HCT116 (cell line): ENCODE measurements around the gene GTF2H4. TPM values are rescaled to one million over a fixed set of nuclear protein-coding genes. Genes with fewer than 3 reads are reported as not detected.

Experiments
- ATAC-seq: fragments of 200-7000 bp; cut with Tn5 transposase; 2 replicates; pipeline ENCODE4 v1.9.1; 2020; ENCODE audit warnings: mild to moderate bottlenecking, moderate library complexity
- BruUV-seq: library from RNA; stranded (reverse); fragments of 400-500 nt; replicated peaks from 2 replicates; lab custom pipeline; 2021; lab: Mats Ljungman, UMichigan
- CTCF ChIA-PET: fragments of 300-600 bp; sonication (Branson Sonifier 250); formaldehyde crosslinking; loops from one replicate; lab custom pipeline; 2021; ENCODE audit warnings: antibody characterized with exemption; lab: Charles Lee
- POLR2A ChIA-PET: fragments of 300-600, 350-600 bp; sonication (Branson Sonifier 250); formaldehyde crosslinking; loops from one replicate; lab custom pipeline; 2021; ENCODE audit warnings: antibody characterized with exemption; lab: Charles Lee
- RAD21 ChIA-PET, 2 experiments: fragments of 300-600 bp; sonication (Branson Sonifier 250); formaldehyde crosslinking; loops; one replicate each; lab custom pipeline; 2023; ENCODE audit warnings: low total read pairs in 2 of 2; ENCODE audit not compliant: uncharacterized antibody in 2 of 2, unreplicated experiment in 2 of 2, low non-redundant PET in 1 of 2; lab: Charles Lee
- DNase-seq: peaks from one replicate; pipeline ENCODE4 v3.0.0-alpha.2; 2010; ENCODE audit warnings: low read depth, low spot score
- H2AFZ ChIP-seq: fragments of 200-600 bp; shearing (Covaris generic), sonication (generic); 2 replicates; pipeline ENCODE4 v1.6.1; 2017; ENCODE audit warnings: low read depth, mixed run types, mixed read lengths, antibody characterized with exemption, low read length; ENCODE audit not compliant: poor library complexity, severe bottlenecking
- H3K27ac ChIP-seq: 2 replicates; pipeline ENCODE4 v1.5.1; 2012; ENCODE audit warnings: low read depth, low read length
- H3K27me3 ChIP-seq: fragments of 200-600 bp; sonication (generic); 2 replicates; pipeline ENCODE4 v1.6.1; 2016; ENCODE audit warnings: mixed run types, low read length, mixed read lengths; ENCODE audit not compliant: insufficient read depth
- H3K36me3 ChIP-seq, 2 experiments: fragments of 200-500 bp in 1 of 2; fragments of 200-600 bp in 1 of 2; sonication (Bioruptor generic) in 1 of 2; sonication (generic) in 1 of 2; 2 replicates each; pipeline versions ENCODE4 v1.5.1 to v1.6.1; 2014 to 2016; ENCODE audit warnings: low read length in 2 of 2, inconsistent platforms in 1 of 2, mixed read lengths in 1 of 2, mixed run types in 1 of 2; ENCODE audit not compliant: insufficient read depth in 2 of 2, control insufficient read depth in 1 of 2
- H3K4me1 ChIP-seq, 2 experiments: fragments of 200-600 bp in 1 of 2; sonication (generic) in 1 of 2; 2 replicates each; pipeline versions ENCODE4 v1.5.1 to v1.6.1; 2012 to 2017; ENCODE audit warnings: low read length in 2 of 2, inconsistent platforms in 1 of 2, mild to moderate bottlenecking in 1 of 2, mixed read lengths in 1 of 2, mixed run types in 1 of 2, moderate library complexity in 1 of 2; ENCODE audit not compliant: insufficient read depth in 2 of 2, control insufficient read depth in 1 of 2
- H3K4me2 ChIP-seq: fragments of 200-600 bp; sonication (generic); 2 replicates; pipeline ENCODE4 v1.6.1; 2017; ENCODE audit warnings: mixed run types, low read length, mixed read lengths
- H3K4me3 ChIP-seq, 2 experiments: fragments of 200-600 bp in 1 of 2; sonication (generic) in 1 of 2; replicated peaks in 1 of 2; 2 replicates each; pipeline ENCODE4 v1.5.1; 2011 to 2016; ENCODE audit warnings: low read length in 2 of 2, control low read depth in 1 of 2, low read depth in 1 of 2, mild to moderate bottlenecking in 1 of 2, mixed read lengths in 1 of 2, mixed run types in 1 of 2
- H3K79me2 ChIP-seq: fragments of 200-600 bp; sonication (generic); 2 replicates; pipeline ENCODE4 v1.6.1; 2017; ENCODE audit warnings: mild to moderate bottlenecking, mixed run types, low read length, moderate library complexity, mixed read lengths; ENCODE audit not compliant: insufficient read depth
- H3K9ac ChIP-seq: fragments of 200-600 bp; sonication (generic); 2 replicates; pipeline ENCODE4 v1.6.1; 2016; ENCODE audit warnings: low read length, mixed read lengths
- H3K9me2 ChIP-seq: fragments of 200-600 bp; sonication (generic), shearing (Covaris generic); 2 replicates; pipeline ENCODE4 v1.6.1; 2017; ENCODE audit warnings: mixed run types, mild to moderate bottlenecking, moderate library complexity; ENCODE audit not compliant: insufficient read depth
- H3K9me3 ChIP-seq, 2 experiments: fragments of 200-500 bp in 1 of 2; fragments of 200-600 bp in 1 of 2; sonication (Bioruptor generic) in 1 of 2; sonication (generic) in 1 of 2; 2 replicates each; pipeline ENCODE4 v1.6.1; 2014 to 2017; ENCODE audit warnings: low read length in 2 of 2, mixed read lengths in 2 of 2, inconsistent platforms in 1 of 2, low read depth in 1 of 2, mild to moderate bottlenecking in 1 of 2, mixed run types in 1 of 2, moderate library complexity in 1 of 2; ENCODE audit not compliant: control insufficient read depth in 1 of 2, insufficient read depth in 1 of 2
- H4K20me1 ChIP-seq: fragments of 200-600 bp; sonication (generic), shearing (Covaris generic); 2 replicates; pipeline ENCODE4 v1.6.1; 2017; ENCODE audit warnings: mixed run types, mild to moderate bottlenecking, moderate library complexity; ENCODE audit not compliant: insufficient read depth
- CEBPB ChIP-seq: IDR thresholded peaks from 2 replicates; pipeline ENCODE4 v1.6.1; 2012; ENCODE audit warnings: low read depth
- EGR1 ChIP-seq: IDR thresholded peaks from 2 replicates; pipeline ENCODE4 v1.6.1; 2012; ENCODE audit warnings: low read depth
- EZH2 ChIP-seq: fragments of 200-600 bp; sonication (generic); IDR thresholded peaks from 2 replicates; pipeline ENCODE4 v1.6.1; 2017; ENCODE audit warnings: antibody characterized with exemption, mixed run types
- JUND ChIP-seq: IDR thresholded peaks from 2 replicates; pipeline ENCODE4 v1.6.1; 2012
- POLR2A ChIP-seq: IDR thresholded peaks from 2 replicates; pipeline ENCODE4 v1.7.0; 2011; ENCODE audit warnings: borderline replicate concordance; ENCODE audit not compliant: insufficient read depth, insufficient read length; ENCODE audit errors: extremely low read depth
- RAD21 ChIP-seq: IDR thresholded peaks from 2 replicates; pipeline ENCODE4 v1.6.1; 2012; ENCODE audit warnings: low read depth, mild to moderate bottlenecking
- SIN3A ChIP-seq: IDR thresholded peaks from 2 replicates; pipeline ENCODE4 v1.6.1; 2012; ENCODE audit warnings: low read depth
- SRF ChIP-seq: IDR thresholded peaks from 2 replicates; pipeline ENCODE4 v1.6.1; 2012; ENCODE audit warnings: low read depth
- ZFX ChIP-seq: fragments of 450-650 bp; IDR thresholded peaks from 2 replicates; pipeline ENCODE4 v1.6.1; 2017
- intact Hi-C: fragments of 100-400 bp; cut with micrococcal nuclease; formaldehyde crosslinking; loops from 2 replicates; pipeline ENCODE4 v1.10.0; 2022
- total RNA-seq: library from RNA; stranded (reverse); gene quantifications from one replicate; pipeline ENCODE4 v1.2.1, GENCODE V29; 2021; ENCODE audit not compliant: unreplicated experiment
- TF ChIP-seq, protein P1 (sequence below): IDR thresholded peaks from 2 replicates; pipeline ENCODE4 v1.6.1; 2011; ENCODE audit warnings: mild to moderate bottlenecking, low read length, moderate library complexity; ENCODE audit not compliant: insufficient replicate concordance; ENCODE audit errors: extremely low read depth
- TF ChIP-seq, protein P2 (sequence below), 3 experiments: fragments of 200-600 bp in 1 of 3; sonication (generic) in 1 of 3; IDR thresholded peaks in 2 of 3; conservative IDR thresholded peaks in 1 of 3; 2 replicates each; pipeline ENCODE4 v1.5.1; 2012 to 2017; ENCODE audit warnings: low read depth in 2 of 3, low read length in 2 of 3, antibody characterized with exemption in 1 of 3, borderline replicate concordance in 1 of 3, control low read depth in 1 of 3, mild to moderate bottlenecking in 1 of 3, mixed read lengths in 1 of 3, mixed run types in 1 of 3, moderate library complexity in 1 of 3; ENCODE audit not compliant: insufficient read depth in 1 of 3
- TF ChIP-seq, protein P3 (sequence below): IDR thresholded peaks from 2 replicates; pipeline ENCODE4 v1.6.1; 2012; ENCODE audit warnings: low read depth

GTF2H4 gene
- total RNA-seq, 1 experiment from 2014 or later, result 59.7 TPM

DNA sequence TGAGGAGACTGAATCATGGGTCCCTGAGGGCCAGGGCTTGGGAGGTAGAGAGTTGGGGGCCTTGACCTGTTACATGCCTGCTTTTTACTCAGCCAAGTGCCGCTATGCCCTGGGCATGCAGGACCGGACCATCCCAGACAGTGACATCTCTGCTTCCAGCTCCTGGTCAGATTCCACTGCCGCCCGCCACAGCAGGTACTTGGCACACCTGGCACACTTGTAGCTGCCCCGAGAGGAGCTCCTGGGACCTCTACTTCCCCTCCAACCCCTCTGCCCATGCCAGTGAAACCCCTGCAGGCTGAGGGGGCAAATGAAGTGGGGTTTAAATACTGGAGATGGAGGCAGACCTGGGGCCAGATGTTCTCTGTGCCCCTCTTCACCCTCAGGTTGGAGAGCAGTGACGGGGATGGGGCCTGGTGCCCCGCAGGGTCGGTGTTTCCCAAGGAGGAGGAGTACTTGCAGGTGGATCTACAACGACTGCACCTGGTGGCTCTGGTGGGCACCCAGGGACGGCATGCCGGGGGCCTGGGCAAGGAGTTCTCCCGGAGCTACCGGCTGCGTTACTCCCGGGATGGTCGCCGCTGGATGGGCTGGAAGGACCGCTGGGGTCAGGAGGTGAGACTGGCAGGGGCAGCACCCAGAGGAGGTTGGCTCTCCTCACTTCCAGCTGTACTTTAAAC lies 19.1 kb upstream of the GTF2H4 start:
- no peak overlapping the region for H3K9ac ChIP-seq
- peaks cover 31 to 39% of the 10 kb centered on the region in 2 experiments for H3K4me1 ChIP-seq
- CTCF ChIA-PET, result no interaction called here
- H3K79me2 ChIP-seq, result peaks cover 70% of the 10 kb centered on the region
- DNase-seq (no peak), ATAC-seq (no peak)
- intact Hi-C loops, result no loop called here
- H2AFZ ChIP-seq, result no peak overlapping the region
- no peaks in the 10 kb centered on the region for H3K9me3 ChIP-seq
- H3K27ac ChIP-seq, result no peak overlapping the region
- H3K27me3 ChIP-seq, result no peaks in the 10 kb centered on the region
- H3K4me2 ChIP-seq, result no peak overlapping the region
- BruUV-seq, result no TSS peak
- POLR2A ChIA-PET, result interaction anchor here (1.2 kb wide), 1 partner anchor 10 kb away, joined by 3 read pairs; no protein-coding TSS in a partner anchor
- RAD21 ChIA-PET, result interaction anchor here in 1 of 2 experiments (0.7 kb wide), 1 partner anchor 182 kb away, joined by 3 read pairs; no protein-coding TSS in a partner anchor
- TF ChIP-seq RAD21 (no peak), CEBPB (no peak), JUND (no peak), SRF (no peak), EGR1 (no peak), EZH2 (no peak)
- TF ChIP-seq, protein P1, sequence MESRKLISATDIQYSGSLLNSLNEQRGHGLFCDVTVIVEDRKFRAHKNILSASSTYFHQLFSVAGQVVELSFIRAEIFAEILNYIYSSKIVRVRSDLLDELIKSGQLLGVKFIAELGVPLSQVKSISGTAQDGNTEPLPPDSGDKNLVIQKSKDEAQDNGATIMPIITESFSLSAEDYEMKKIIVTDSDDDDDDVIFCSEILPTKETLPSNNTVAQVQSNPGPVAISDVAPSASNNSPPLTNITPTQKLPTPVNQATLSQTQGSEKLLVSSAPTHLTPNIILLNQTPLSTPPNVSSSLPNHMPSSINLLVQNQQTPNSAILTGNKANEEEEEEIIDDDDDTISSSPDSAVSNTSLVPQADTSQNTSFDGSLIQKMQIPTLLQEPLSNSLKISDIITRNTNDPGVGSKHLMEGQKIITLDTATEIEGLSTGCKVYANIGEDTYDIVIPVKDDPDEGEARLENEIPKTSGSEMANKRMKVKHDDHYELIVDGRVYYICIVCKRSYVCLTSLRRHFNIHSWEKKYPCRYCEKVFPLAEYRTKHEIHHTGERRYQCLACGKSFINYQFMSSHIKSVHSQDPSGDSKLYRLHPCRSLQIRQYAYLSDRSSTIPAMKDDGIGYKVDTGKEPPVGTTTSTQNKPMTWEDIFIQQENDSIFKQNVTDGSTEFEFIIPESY, result no peak
- H4K20me1 ChIP-seq, result no peaks in the 10 kb centered on the region
- no peaks in the 10 kb centered on the region for H3K9me2 ChIP-seq
- no peak overlapping the region for H3K4me3 ChIP-seq
- peaks cover 38 to 49% of the 10 kb centered on the region in 2 experiments for H3K36me3 ChIP-seq

DNA sequence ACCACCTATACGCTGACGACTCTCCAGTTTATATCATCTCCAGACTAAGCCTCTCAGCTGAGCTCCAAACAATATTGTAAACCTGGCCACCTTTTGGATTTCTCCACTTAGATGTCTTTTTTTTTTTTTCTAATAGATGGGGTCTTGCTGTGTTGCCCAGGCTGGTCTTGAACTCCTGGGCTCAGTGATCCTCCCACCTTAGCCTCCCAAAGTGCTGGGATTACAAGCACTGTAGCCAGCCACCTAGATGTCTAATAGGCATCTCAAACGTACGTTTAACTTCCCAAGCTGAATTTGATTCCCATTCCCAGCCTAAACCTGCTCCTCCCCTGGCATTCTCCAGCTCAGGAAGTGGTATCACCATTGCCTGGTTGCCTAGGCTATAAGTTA lies 18.5 kb upstream of the GTF2H4 start:
- ChIA-PET RAD21 (no interaction called here), POLR2A (interaction anchor here (0.6 to 1.2 kb wide), 2 partner anchors 7 to 10 kb away, joined by 3 read pairs; no protein-coding TSS in a partner anchor), CTCF (no interaction called here)
- Histone ChIP-seq H3K4me1 (peaks cover 31 to 39% of the 10 kb centered on the region in 2 experiments), H3K4me2 (no peak overlapping the region), H3K9me2 (no peaks in the 10 kb centered on the region), H3K4me3 (no peak overlapping the region), H3K27me3 (no peaks in the 10 kb centered on the region), H2AFZ (no peak overlapping the region), H3K36me3 (peaks cover 38 to 49% of the 10 kb centered on the region in 2 experiments), H4K20me1 (no peaks in the 10 kb centered on the region), H3K9ac (no peak overlapping the region), H3K79me2 (peaks cover 66% of the 10 kb centered on the region), H3K9me3 (no peaks in the 10 kb centered on the region), H3K27ac (peak overlapping the region; percentile 3; the same call in 1 of the 2 replicates)
- no TSS peak for BruUV-seq
- intact Hi-C loops, result no loop called here
- ATAC-seq (no peak), DNase-seq (no peak)
- TF ChIP-seq POLR2A (no peak), EZH2 (no peak), ZFX (no peak), SIN3A (no peak), JUND (no peak)
- TF ChIP-seq, protein P2, sequence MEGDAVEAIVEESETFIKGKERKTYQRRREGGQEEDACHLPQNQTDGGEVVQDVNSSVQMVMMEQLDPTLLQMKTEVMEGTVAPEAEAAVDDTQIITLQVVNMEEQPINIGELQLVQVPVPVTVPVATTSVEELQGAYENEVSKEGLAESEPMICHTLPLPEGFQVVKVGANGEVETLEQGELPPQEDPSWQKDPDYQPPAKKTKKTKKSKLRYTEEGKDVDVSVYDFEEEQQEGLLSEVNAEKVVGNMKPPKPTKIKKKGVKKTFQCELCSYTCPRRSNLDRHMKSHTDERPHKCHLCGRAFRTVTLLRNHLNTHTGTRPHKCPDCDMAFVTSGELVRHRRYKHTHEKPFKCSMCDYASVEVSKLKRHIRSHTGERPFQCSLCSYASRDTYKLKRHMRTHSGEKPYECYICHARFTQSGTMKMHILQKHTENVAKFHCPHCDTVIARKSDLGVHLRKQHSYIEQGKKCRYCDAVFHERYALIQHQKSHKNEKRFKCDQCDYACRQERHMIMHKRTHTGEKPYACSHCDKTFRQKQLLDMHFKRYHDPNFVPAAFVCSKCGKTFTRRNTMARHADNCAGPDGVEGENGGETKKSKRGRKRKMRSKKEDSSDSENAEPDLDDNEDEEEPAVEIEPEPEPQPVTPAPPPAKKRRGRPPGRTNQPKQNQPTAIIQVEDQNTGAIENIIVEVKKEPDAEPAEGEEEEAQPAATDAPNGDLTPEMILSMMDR (IDR thresholded peaks at IDR 0.05 in 2 of 3, conservative IDR thresholded peaks at IDR 0.05 in 1 of 3; ENCODE audit: borderline replicate concordance in 1 of 3, insufficient read depth in 1 of 3, low read depth in 2 of 3, low read length in 2 of 3), result no peak
- TF ChIP-seq, protein P3, sequence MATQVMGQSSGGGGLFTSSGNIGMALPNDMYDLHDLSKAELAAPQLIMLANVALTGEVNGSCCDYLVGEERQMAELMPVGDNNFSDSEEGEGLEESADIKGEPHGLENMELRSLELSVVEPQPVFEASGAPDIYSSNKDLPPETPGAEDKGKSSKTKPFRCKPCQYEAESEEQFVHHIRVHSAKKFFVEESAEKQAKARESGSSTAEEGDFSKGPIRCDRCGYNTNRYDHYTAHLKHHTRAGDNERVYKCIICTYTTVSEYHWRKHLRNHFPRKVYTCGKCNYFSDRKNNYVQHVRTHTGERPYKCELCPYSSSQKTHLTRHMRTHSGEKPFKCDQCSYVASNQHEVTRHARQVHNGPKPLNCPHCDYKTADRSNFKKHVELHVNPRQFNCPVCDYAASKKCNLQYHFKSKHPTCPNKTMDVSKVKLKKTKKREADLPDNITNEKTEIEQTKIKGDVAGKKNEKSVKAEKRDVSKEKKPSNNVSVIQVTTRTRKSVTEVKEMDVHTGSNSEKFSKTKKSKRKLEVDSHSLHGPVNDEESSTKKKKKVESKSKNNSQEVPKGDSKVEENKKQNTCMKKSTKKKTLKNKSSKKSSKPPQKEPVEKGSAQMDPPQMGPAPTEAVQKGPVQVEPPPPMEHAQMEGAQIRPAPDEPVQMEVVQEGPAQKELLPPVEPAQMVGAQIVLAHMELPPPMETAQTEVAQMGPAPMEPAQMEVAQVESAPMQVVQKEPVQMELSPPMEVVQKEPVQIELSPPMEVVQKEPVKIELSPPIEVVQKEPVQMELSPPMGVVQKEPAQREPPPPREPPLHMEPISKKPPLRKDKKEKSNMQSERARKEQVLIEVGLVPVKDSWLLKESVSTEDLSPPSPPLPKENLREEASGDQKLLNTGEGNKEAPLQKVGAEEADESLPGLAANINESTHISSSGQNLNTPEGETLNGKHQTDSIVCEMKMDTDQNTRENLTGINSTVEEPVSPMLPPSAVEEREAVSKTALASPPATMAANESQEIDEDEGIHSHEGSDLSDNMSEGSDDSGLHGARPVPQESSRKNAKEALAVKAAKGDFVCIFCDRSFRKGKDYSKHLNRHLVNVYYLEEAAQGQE, result no peak
